ENCODE data around the gene FRMPD4.

FRMPD4 gene

DNA sequence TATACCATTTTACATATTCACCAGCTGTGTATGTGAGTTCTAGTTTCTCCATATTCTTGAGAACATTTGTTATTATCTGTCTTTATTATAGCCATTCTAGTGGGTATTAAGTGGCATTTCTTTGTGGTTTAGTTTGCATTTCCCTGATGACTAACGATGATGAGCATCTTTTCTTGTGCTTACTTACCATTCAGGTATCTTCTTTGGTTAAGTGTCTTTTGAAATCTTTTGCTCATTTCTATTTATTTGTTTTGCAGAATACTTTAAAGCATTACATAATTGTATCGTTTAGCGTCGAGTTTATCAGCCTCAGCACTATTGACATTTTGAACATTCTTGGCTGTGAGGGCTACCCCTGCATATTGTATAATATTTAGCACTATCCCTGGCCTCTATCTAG lies 85.4 kb downstream of the FRMPD4 start:
- no peak for DNase-seq

DNA sequence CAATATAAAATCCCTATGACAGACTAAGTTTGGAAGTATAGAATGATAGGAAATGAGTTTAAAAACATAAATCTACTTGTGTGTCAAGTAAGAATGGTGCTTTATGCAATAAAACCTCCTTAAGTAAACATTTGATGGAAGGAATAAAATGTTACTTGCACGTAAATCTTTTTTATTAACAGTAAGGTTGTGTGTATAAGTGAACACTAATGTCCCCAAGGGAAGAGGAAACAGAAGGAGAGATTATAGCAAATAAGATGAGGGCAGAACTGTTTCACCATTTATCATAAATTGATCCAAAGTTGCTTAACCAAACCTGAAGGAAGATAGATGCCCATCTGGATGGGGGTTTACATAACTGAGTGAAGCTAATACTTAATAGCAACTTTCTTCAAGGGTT lies 86.8 kb downstream of the FRMPD4 start:
- no peak for DNase-seq

DNA sequence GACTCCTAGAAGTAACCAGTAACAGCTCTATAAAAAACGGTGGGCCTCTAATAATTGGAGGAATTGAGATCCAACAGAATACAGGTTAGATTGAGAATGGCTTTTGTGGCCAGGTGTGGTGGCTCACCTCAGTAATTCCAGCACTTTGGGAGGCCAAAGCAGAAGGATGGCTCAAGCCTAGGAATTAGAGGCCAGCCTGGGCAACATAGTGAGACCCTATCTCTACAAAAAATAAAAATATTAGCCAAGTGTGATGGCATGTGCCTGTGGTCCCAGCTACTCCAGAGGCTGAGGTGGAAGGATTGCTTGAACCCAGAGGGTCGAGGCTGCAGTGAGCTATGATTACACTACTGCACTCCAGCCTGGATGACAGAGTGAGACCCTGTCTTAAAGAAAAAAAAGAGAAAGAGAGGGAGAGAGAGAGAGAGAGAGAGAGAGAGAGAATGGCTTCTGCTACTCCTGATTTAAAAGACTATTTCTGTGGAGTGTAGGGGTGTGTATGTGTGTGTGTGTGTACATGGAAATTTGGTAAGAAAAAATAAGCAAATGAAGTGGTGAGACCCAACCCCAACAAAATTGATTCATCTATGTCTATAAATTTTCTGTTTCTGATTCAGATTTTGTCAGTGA lies 89.3 kb downstream of the FRMPD4 start:
- no peak for DNase-seq

DNA sequence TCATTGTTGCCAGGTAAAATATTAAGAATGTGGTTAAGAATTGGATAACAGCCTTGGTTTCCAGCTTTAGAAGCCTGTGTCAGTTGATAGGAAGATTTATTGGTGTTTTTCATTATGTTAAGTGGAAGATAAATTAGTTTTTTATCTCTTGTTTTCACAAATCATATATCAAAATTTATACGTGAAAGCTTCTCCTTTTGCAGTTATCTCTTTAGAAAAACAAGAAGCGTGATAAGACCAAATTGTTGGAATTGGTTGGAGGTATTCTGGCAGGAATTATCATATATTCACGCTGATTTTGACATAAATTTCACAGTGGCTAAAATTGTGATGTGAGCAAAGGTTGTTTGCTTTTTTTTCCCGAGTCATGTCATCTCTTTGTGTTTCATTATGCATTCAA lies 90.6 kb downstream of the FRMPD4 start:
- DNase-seq, result no peak

DNA sequence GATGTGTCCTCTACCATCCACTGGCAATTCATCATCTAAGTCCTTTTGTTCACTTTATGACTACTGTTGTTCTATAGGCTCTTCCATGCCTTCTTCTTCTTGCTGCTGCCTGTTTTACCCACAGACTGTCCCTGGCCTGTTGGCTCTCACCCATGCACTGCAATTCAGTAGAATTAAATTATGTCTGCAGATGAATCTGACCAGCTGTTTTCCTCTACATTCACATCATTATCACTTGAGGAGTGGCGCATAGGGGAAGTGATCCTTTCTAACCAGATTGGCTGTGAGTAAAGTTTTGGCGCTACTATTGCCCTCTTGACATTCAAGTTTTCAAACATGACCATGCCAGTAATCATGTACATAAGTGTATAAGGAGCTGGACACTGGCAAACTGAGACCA lies 91.7 kb downstream of the FRMPD4 start:
- DNase-seq, result no peak

DNA sequence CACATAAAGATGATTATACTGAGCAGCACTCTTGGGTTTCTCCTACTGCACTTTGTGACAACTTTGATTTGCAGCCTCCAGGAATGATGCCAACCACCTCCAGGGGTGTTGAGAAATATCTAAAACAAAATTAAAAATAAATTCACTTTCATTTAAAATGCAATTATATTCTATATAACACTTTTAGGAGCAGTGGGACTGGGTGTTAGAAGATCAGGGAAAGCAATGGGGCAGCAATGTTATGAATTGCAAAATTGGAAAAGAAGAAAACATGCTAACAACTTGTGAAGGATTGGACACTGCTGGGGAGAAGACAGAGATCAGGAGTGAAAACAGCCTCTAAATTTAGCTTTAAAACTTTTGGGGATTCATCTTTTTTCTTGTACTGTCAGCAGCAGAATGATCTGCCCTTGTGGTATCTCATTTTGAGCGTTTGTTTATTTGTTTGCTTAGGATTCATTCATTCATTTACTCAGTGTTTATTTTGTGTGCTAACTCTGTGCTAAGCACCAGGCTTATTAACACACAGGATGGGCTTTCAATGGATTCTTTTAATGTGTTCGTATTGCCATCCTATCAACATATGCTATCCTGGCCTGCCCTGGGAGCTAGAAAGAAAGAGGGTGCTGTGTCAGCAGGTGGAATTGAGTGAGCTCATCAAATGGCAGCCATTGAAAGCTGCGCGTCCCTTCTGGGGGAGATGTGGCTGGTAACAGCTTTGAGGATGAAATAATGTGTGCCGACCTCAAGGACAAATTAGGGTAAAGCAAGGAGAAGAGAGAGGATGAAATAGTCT lies 96.5 kb downstream of the FRMPD4 start:
- DNase-seq, result no peak

DNA sequence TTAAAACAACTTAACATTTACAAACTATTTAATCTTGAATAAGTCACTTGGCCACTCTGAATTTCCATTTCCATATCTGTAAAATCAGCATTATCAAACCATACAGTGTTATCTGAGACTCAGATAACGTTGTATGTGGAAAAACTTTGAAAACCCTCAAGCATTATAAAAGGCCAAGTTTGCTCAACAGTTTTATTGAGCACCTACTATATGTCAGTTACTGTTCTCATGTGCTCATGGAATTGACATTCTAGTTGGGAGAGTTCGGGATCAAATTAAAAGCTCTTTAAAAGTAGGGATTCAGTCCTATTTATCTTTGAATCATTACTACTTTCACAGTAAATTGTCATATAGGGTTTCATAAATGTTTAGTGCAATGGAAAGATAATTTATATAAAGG lies 97.9 kb downstream of the FRMPD4 start:
- DNase-seq, result no peak

DNA sequence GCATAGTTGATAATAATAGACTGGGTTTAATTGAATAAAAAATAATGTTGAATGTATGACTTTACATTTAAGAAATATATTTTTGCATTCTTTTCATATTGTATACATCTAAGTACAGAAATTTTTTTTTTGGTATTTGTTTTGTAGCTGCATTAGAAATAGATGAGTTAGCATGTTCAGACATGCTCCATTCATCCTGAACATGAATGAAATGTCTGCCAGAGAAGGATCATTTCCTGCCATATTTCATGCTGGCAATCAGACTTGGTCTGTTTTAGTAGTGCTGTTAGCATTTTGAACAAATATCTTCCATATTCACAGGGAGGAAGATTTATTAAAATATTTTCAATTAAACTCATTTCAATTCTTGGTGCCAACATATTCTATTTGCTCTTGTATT lies 98.9 kb downstream of the FRMPD4 start:
- no peak for DNase-seq

DNA sequence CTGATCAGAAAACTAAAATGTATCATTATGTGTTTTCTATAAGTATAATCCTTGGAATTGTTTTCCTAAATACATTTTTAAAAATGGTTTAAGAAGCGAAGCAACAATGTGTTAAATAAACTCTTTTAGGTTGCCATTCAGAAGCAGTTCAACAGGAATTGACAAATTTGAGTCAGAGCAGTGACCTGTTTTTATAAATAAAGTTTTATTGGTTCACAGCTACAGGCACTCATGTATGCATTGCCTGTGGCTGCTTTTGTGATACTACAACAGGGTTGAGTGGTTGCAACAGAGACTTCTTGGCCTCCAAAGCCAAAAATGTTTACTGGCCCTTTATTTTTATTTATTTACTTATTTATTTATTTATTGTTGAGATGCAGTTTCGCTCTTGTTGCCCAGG lies 99.5 kb downstream of the FRMPD4 start:
- no peak for DNase-seq

DNA sequence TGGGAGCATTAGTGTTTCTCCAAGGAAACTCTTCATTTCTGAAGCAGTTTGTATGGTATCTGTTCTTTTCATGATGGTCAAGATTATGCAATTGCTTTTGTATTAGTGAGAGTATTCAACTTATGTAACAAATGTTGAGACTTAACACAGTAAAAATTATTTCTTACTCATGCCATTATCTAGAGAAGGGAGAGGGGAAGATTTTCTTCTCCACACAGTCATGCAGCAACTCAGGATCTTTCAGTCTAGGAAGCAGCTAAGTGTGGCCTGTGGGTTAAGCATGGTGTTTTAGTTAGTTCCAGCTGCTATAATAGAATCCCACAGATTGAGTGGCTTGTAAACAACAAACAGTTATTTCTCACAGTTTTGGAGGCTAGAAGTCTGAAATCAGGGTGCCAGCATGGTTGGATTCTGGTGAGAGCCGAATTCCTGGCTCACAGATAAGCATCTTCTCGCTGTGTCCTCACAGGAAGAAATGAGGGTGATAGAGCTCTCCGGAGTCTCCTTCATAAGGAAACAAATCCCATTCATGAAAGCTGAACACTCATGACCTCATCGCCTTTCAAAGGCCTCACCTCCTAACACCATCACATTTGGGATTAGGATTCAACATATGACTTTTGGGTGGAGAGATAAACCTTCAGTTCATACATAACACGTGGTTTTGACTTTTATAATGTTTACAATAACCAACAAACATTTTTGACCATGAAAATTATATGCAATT lies 101.2 kb downstream of the FRMPD4 start:
- DNase-seq, result no peak

DNA sequence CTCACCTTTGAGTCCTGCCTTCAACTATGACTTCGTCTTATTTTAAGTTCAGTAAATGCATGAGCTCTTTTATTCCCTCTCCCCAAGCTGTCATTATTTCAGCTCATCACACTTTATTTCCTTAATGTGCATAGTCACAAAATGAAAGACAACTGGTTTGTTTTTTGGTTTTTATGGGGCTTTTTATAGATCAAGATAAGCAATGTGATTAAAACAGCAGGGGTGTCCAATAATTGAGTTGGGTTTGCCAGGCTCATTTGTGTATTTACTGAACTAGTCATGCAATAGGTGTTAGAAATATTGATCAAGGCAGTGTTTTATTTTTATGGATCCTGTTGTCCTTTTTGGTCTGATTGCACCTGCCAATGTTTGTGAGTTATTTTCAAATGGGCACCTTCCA lies 102.2 kb downstream of the FRMPD4 start:
- no peak for DNase-seq

DNA sequence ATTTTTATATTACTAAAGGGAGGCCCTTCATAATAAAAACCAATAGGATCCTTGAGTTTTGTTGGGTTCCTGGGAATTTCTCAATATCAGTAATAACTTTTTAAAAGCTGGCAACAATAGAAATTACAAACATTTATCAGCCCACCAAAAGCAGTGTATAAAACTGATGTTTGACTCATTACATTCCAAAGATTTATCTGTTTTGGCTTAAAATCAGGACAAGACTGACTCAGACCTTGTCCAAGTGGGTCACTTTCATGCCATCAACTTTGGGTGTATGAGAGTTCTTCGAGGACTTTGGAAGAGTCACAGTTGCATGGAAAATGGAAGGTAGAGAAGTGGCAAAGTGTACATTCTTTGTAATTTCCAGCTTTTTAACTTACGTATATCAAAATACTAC lies 102.8 kb downstream of the FRMPD4 start:
- no peak for DNase-seq

DNA sequence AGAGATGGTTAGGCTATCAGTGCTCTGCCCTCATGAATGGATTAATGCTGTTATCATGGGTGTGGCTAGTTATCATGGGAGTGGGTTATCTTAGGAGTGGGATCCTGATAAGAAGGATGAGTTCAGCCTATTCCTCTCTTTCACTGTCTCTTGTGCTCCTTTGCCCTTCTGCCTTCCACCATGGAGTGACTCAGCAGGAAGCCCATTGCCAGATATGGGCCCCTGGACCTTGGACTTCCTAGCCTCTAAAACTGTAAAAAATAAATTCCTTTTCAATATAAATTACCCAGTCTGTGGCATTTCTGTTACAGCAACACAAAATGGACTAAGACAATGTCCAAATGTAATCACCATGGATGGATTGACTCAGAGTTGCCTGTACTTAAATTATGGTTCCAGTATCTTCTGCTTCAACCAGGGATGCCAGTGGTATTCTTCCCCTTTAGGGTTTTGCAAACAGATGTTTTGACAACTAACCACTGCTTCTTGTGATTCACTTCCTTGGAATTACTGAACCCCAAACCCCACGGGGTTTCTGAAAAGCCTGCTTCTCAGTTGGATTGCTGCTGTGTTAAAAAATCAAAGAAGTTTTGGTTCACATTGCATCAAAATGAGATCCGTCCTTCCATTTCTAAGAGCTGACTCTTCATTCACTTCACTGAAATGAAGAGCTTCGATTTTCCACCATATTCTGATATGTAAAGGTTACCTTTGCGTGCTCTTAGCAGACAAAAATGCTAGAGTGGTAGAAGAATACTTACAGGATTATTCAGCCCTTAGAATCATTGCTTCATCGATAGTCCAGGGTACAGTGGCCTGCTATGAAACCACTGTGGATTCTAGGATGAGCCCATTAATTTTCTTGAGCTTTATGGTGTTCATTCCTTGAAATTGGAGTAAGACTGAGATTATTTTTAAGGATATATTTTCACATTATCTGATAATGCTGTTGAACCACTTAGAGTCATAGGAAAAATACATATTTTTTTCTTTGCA lies 107.7 kb downstream of the FRMPD4 start:
- DNase-seq, result no peak

DNA sequence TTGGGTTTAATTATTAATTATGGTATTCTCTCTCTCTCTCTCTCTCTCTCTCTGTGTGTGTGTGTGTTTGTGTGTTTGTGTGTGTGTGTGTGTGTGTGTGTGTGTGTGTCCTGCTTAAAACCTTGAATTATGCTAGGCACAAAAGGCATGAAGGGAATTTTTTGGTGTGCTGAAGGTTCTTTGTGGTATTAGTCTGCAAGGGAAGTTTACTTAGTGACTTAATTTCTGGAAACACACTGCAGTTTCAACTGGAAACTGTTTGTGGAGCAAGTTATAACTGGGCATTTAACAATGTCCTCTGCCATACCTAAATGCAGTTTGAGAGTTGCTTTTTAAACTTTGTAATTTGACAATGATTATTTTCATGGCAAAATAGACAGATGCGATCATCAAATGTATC lies 111.7 kb downstream of the FRMPD4 start:
- no peak for DNase-seq

DNA sequence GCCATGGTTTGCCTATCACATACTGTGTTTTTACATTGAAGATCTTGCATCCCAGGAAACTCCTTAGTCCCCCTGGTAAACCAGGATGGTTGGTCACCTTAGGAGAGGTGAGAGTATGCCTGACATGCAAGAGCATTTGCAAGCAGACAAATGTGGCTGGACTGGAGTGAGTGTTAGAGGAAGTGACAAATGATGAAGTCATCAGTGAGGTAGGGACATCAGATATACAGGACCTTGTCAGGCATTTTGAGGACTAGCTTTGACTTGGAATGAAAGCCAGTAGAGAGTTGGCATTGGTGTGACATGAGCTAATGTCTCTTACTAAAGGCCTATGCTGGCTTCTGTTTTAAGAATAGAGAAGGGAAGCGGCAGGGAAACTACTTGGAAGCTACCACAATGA lies 124.9 kb downstream of the FRMPD4 start:
- no peak for DNase-seq

DNA sequence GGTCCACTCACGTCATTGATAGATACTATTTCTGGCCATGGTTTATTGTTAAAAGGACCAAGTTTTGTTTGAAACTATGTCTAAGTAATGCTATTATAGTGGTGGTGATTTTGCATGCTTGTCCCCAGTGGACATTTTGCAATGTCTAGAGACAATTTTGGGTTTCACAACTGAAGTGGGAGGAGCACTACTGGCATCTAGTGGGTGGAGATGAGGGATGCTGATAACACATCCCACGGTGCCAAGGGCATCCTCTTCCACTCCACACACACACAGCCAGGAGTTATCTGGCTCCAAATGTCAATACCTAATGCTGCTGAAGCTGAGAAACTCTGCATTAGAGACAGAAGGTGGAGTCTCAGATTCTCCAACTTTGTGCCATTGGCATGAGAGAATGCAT lies 131.2 kb downstream of the FRMPD4 start:
- DNase-seq, result no peak

DNA sequence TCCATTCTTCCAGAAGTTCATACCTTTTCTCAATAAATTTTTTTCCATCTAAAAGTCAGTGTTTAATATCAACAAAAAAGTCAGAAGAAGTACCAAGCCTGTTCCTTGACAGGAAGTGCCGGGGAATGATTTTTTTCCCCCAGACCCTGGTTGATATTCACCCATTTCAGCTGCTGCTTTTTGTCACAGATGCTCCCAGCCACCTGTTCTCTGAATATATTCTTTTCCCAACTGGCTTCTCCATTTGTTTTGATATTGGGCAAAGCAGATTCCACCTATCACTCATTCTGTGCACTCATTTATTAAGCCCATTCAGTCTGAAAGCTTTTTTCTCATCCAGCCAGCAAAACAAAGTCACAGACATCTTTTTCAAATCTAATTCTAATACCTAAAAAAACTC lies 139.9 kb downstream of the FRMPD4 start:
- DNase-seq, result no peak

DNA sequence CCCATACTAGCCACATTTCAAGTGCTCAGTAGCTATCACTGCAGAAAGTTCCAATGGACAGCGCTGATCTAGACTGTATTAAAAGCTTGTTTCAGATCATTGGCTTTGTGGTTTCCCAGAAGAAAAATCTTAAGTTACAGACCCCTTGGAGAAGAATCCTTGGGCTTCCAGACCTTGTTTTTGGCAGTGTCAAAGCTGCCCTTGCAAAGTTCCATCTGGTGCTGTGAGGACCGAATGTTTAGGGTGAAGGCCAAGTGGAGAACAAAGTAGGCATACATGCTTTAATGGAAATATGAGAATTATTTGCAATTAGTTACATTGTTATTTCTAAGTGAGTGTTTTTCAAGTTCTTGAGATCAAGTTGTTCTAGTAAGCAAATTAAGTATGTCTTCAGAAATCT lies 144.7 kb downstream of the FRMPD4 start:
- DNase-seq, result no peak

DNA sequence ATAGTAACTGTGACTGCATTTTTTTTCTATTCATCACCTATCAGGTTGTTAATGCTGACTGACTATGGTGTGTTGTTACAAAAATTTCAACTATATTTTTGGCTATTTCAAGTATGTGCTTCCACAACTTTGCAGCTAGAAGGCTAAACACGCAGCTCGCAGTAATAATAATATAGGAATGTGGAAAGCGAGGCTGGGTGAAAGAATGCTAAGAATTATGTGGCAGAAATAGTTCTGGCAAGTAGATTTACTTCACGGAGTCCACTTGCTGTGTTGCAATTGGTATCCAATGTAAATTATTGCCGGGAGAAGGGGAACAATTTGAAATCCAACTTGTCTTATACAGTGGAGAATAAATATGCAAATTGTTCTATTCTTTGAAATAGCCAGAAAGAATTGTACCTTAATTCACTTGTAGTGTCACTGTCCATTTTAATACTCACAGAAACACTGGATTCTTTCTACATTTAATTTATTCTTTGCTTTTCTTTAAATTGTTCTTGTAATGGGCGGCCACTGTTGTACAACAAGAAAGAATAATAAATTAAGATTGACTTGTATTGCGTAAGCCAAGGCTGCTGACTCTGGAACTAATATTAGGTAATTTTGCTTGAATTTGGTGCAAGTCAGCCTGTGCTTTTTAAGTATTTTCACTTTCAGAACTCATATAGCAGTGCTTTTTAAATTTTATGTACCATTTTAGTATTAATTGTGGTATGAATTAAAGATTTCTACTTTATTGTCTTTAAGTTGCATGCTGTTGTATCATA lies 154.9 kb downstream of the FRMPD4 start:
- no peak for DNase-seq

DNA sequence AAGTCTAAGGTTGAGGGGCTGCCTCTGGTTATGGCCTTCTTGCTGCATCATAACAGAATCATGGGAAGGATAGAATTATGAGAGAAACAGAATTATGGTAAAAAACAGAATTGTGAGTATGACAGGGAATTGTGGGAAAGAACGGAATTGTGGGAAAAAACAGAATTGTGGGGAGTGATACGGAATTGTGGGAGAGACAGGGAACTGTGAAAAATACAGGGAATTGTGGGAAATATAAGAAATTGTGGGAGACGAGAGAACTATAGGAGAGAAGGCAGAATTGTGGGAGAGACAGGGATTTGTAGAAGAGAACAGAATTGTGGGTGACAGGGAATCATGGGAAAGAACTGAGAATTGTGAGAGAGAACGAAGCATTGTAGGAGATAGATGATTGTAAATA lies 159.1 kb downstream of the FRMPD4 start:
- no peak for DNase-seq

DNA sequence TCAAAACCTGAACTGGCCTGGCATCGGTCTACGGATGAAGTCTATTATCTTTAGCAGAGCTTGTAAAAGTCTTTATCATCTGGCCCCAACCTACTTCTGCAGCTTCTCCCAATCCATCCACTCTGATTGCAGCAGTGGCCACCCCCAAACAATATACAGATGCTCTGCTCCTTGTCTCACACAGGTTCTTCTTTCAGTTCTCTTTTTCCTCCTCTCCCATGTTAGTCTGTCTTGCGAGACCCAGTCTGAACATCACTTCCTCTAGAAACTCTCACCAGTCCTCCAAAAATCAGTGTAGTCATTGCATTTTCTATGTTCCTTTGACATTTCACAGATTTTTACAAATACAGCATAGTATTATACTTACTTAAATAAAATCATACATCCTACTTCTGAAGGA lies 163.0 kb downstream of the FRMPD4 start:
- DNase-seq, result no peak

DNA sequence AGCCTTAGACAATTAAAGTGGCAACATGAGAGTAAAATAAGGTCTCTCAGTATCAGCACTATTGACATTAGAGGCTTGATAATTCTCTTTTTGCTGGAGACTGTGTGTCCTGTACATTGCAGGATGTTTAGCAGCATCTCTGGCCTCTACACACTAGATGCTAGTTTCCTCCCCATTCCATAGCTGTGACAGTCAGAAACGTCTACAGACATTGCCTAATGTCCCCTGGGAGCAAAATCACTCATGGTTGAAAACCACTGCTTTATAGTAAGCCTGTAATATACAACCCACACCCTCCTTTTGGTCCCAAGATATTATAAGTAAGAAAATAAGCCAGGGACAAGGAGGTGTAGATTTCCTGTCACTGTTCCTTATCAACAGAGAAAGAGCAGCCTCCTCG lies 166.0 kb downstream of the FRMPD4 start:
- DNase-seq, result no peak

All from activated gamma-delta T cell treated with Interleukin-2 at 50 U/mL for 16 hours (primary cell).